ENCODE results near the gene UBA3. TPM values are rescaled to one million over a fixed set of nuclear protein-coding genes. Genes with fewer than 3 reads are reported as not detected.
A peak's percentile ranks its signal among the peaks of the same experiment; 100 is the strongest.

Gene UBA3
- total and polyA plus RNA-seq, 2 of the 13 experiments (the other 11 are each of a cell fraction or from before 2014, with no cell fraction given): 40.7 to 49.0 TPM

DNA sequence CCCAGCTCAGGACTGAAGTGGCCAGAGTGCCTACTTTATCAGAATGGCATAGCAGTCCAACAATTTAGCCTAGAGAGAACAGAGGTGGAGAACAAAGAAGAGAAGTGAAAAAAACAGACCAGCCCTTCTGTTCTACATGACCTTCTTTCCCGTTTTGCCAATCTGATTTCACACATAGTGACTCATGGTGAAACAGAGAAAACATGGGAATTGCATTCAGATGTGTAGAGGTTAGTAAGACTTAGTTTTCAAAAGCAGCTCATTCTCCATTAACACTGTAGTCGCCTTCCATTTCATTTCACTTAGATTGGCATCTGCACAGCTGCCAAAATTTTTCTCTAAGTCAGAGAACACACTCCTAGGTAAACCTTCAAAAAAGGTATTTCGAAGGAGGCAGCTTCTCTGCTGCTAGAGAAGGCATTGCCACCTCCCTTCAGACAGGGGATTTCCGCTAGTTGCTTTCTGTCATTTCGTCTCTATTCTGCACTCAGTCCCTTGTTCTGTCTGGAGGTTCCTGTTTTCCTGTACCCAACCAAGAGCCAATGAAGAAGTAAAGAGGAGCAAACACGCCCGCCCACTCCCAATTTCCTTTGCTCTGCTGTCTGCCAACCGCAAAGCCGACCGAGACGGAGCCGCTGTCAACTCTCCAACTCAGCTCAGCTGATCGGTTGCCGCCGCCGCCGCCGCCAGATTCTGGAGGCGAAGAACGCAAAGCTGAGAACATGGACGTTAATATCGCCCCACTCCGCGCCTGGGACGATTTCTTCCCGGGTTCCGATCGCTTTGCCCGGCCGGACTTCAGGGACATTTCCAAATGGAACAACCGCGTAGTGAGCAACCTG is 4.4 kb upstream of the UBA3 start, which contains the start of gene ARL6IP5 (continued):
- TF ChIP-seq PAXIP1 (CRISPR knock-in tag; conservative IDR thresholded peaks at IDR 0.05) (peak; percentile 11; the same call in 1 of the 2 replicates), RBAK (CRISPR knock-in tag; IDR thresholded peaks at IDR 0.05) (no peak), ASH2L (IDR thresholded peaks at IDR 0.05; ENCODE audit: insufficient read length, low read depth, low read length) (peak; percentile 72), ZSCAN20 (CRISPR knock-in tag; IDR thresholded peaks at IDR 0.05; ENCODE audit: borderline replicate concordance) (no peak), ZNF232 (CRISPR knock-in tag; IDR thresholded peaks at IDR 0.05; ENCODE audit: borderline replicate concordance) (no peak; the same call in 1 of the 2 replicates), MAFK (conservative IDR thresholded peaks at IDR 0.05 in 1 of 2, IDR thresholded peaks at IDR 0.05 in 1 of 2; ENCODE audit: low read length in 2 of 2) (no peak), PRMT3 (CRISPR knock-in tag; IDR thresholded peaks at IDR 0.05; ENCODE audit: borderline replicate concordance, low read depth) (no peak), BCL6 (CRISPR knock-in tag; IDR thresholded peaks at IDR 0.05) (no peak), ZNF564 (CRISPR knock-in tag; IDR thresholded peaks at IDR 0.05) (no peak), AGO1 (IDR thresholded peaks at IDR 0.05; ENCODE audit: low read depth, low read length, poor library complexity, severe bottlenecking) (no peak), TEAD3 (CRISPR knock-in tag; optimal IDR thresholded peaks at IDR 0.05; ENCODE audit: borderline replicate concordance) (peak; percentile 40), FOXM1 (CRISPR knock-in tag; IDR thresholded peaks at IDR 0.05) (no peak), GPN1 (CRISPR knock-in tag; IDR thresholded peaks at IDR 0.05; ENCODE audit: borderline replicate concordance) (no peak), RERE (CRISPR knock-in tag; IDR thresholded peaks at IDR 0.05; ENCODE audit: low read depth) (no peak), HIVEP1 (CRISPR knock-in tag; IDR thresholded peaks at IDR 0.05) (0 out of 2 replicates have a peak, but pooled peaks have one; percentile 11), ZNF550 (CRISPR knock-in tag; IDR thresholded peaks at IDR 0.05; ENCODE audit: borderline replicate concordance) (no peak), SRSF4 (IDR thresholded peaks at IDR 0.05; ENCODE audit: low read depth, low read length, poor library complexity, severe bottlenecking) (no peak)
